ENCODE measurements around the gene SATB2. TPM values are rescaled to one million over a fixed set of nuclear protein-coding genes. Genes with fewer than 3 reads are reported as not detected.

SATB2 gene
- total and polyA plus RNA-seq, 2 experiments from 2014 or later: 3.0 to 9.9 TPM

- no peak overlapping the region for H3K4me3 ChIP-seq
- H3K4me1 ChIP-seq (ENCODE audit: insufficient read depth): peaks cover 33% of the 10 kb centered on the region
- no peak overlapping the region for H3K27ac ChIP-seq
- no peak overlapping the region for H2AFZ ChIP-seq
- H4K20me1 ChIP-seq (ENCODE audit: insufficient read depth): peaks cover 7% of the 10 kb centered on the region
- peaks cover 3% of the 10 kb centered on the region; the same call in 1 of the 2 replicates for H3F3A ChIP-seq (ENCODE audit: insufficient read depth)
- H3K9me2 ChIP-seq (ENCODE audit: insufficient read depth): no peaks in the 10 kb centered on the region
- H3K27me3 ChIP-seq (replicated peaks; ENCODE audit: insufficient read depth): no peaks in the 10 kb centered on the region
- in situ Hi-C loops (cut with MboI): no loop called here
- H3K36me3 ChIP-seq (ENCODE audit: low read depth): 0 out of 2 replicates have a peak, but pooled peaks cover 6% of the 10 kb centered on the region
- H3K79me2 ChIP-seq (ENCODE audit: insufficient read depth): peaks cover 95% of the 10 kb centered on the region
- TF ChIP-seq EZH2phosphoT487 (IDR thresholded peaks at IDR 0.05; ENCODE audit: insufficient read depth, low read depth) (no peak), EZH2 (IDR thresholded peaks at IDR 0.05; ENCODE audit: insufficient read depth, poor library complexity, severe bottlenecking) (no peak)
- DNase-seq: no peak
- H3K4me2 ChIP-seq (ENCODE audit: unreplicated experiment): no peak overlapping the region
- H3K9ac ChIP-seq: no peak overlapping the region
- no peaks in the 10 kb centered on the region for H3K9me3 ChIP-seq (ENCODE audit: low read depth)
- 95 to 98% methylated on average over 3 of the region's 3 CpGs for WGBS, 2 experiments (ENCODE audit: low coverage in 1 of 2, low lambda C conversion rate in 2 of 2, missing lambda C conversion rate in 2 of 2)
These were observed 7.8 kb downstream of the SATB2 start for GRCh38 chr2:199449956-199450355.

DNA sequence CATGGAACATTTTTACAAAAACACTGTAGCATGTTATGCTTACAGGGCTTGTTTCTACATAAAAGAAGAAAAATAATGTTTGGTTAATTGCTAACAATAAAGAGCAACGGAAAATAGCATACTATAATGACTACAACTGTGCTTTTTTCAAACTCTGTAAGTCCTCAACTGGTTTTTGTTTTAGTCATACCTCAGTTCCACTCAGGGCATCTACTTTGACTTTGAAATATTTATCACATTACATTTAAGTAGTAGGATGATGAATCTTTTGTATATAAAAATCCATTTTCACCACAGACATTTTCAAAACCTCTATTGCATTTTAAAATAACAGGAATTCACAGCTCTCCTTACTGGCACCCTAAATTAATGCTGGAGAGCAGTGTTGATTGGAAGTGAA lies 8.3 kb downstream of the SATB2 start:
- no peak overlapping the region for H3K4me3 ChIP-seq
- H3K27me3 ChIP-seq (replicated peaks; ENCODE audit: insufficient read depth): no peaks in the 10 kb centered on the region
- no peaks in the 10 kb centered on the region for H3K9me2 ChIP-seq (ENCODE audit: insufficient read depth)
- peaks cover 28% of the 10 kb centered on the region for H3K4me1 ChIP-seq (ENCODE audit: insufficient read depth)
- H2AFZ ChIP-seq: no peak overlapping the region
- peaks cover 3% of the 10 kb centered on the region; the same call in 1 of the 2 replicates for H3F3A ChIP-seq (ENCODE audit: insufficient read depth)
- WGBS, 2 experiments (ENCODE audit: low coverage in 1 of 2, low lambda C conversion rate in 2 of 2, missing lambda C conversion rate in 2 of 2): 85 to 100% methylated on average over 1 of the region's 1 CpG
- H3K4me2 ChIP-seq (ENCODE audit: unreplicated experiment): no peak overlapping the region
- H3K79me2 ChIP-seq (ENCODE audit: insufficient read depth): peaks cover 95% of the 10 kb centered on the region
- H3K36me3 ChIP-seq (ENCODE audit: low read depth): 0 out of 2 replicates have a peak, but pooled peaks cover 6% of the 10 kb centered on the region
- no peaks in the 10 kb centered on the region for H3K9me3 ChIP-seq (ENCODE audit: low read depth)
- DNase-seq: no peak
- H4K20me1 ChIP-seq (ENCODE audit: insufficient read depth): peaks cover 7% of the 10 kb centered on the region
- H3K27ac ChIP-seq: no peak overlapping the region
- H3K9ac ChIP-seq: no peak overlapping the region
- no peak for TF ChIP-seq EZH2phosphoT487 (IDR thresholded peaks at IDR 0.05; ENCODE audit: insufficient read depth, low read depth)
- no peak for TF ChIP-seq EZH2 (IDR thresholded peaks at IDR 0.05; ENCODE audit: insufficient read depth, poor library complexity, severe bottlenecking)
- in situ Hi-C loops (cut with MboI): no loop called here

DNA sequence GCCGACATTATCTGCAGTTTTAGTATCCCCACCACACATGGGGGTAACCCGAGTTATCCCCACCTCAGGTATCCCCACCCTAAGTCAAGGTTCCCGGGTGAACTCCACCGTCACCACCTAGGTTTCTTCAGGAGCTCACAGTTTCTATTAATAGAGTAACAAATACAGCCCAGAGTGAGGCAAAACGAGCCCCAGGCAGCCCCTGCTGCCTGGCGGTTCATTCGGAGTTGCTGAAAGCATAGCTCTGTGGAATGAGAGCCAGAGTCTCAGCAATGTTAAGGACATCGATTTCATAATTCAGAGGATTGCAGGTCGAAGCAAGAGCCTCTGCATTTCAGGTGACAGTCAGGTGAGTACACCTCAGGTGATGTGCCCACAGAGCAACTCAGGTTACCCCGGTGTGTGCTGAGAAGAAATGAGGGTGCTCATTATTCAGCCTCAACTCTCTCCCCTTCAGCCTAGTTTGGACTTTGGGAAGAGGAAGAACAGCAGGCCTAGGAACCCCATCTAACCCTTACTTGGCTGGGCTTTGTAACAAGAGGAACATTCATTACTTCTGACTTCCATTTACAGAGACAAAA lies 10.7 kb downstream of the SATB2 start:
- Histone ChIP-seq H3K79me2 (ENCODE audit: insufficient read depth) (peaks cover 91% of the 10 kb centered on the region), H3K4me1 (ENCODE audit: insufficient read depth) (peaks cover 24% of the 10 kb centered on the region), H3K27me3 (replicated peaks; ENCODE audit: insufficient read depth) (no peaks in the 10 kb centered on the region), H3F3A (ENCODE audit: insufficient read depth) (peaks cover 7% of the 10 kb centered on the region), H3K9me2 (ENCODE audit: insufficient read depth) (no peaks in the 10 kb centered on the region), H4K20me1 (ENCODE audit: insufficient read depth) (peaks cover 1% of the 10 kb centered on the region; the same call in 1 of the 2 replicates), H2AFZ (no peak overlapping the region), H3K36me3 (ENCODE audit: low read depth) (no peaks in the 10 kb centered on the region), H3K4me2 (ENCODE audit: unreplicated experiment) (no peak overlapping the region), H3K9me3 (ENCODE audit: low read depth) (no peaks in the 10 kb centered on the region), H3K4me3 (no peak overlapping the region), H3K9ac (no peak overlapping the region), H3K27ac (no peak overlapping the region)
- no peak for TF ChIP-seq EZH2phosphoT487 (IDR thresholded peaks at IDR 0.05; ENCODE audit: insufficient read depth, low read depth)
- no peak for TF ChIP-seq EZH2 (IDR thresholded peaks at IDR 0.05; ENCODE audit: insufficient read depth, poor library complexity, severe bottlenecking)
- 89 to 93% methylated on average over 10 of the region's 10 CpGs for WGBS, 2 experiments (ENCODE audit: low coverage in 1 of 2, low lambda C conversion rate in 2 of 2, missing lambda C conversion rate in 2 of 2)
- DNase-seq: no peak
- in situ Hi-C loops (cut with MboI): no loop called here

GRCh38 chr2:199444749-199445148 lies 13.0 kb downstream of the SATB2 start:
- Histone ChIP-seq H2AFZ (no peak overlapping the region), H3K27ac (no peak overlapping the region), H3K9me3 (ENCODE audit: low read depth) (no peaks in the 10 kb centered on the region), H3K79me2 (ENCODE audit: insufficient read depth) (peaks cover 89% of the 10 kb centered on the region), H3K27me3 (replicated peaks; ENCODE audit: insufficient read depth) (no peaks in the 10 kb centered on the region), H3K4me1 (ENCODE audit: insufficient read depth) (peaks cover 24% of the 10 kb centered on the region), H3K9me2 (ENCODE audit: insufficient read depth) (no peaks in the 10 kb centered on the region), H3F3A (ENCODE audit: insufficient read depth) (peaks cover 7% of the 10 kb centered on the region), H4K20me1 (ENCODE audit: insufficient read depth) (no peaks in the 10 kb centered on the region), H3K9ac (no peak overlapping the region), H3K4me2 (ENCODE audit: unreplicated experiment) (no peak overlapping the region), H3K36me3 (ENCODE audit: low read depth) (no peaks in the 10 kb centered on the region), H3K4me3 (no peak overlapping the region)
- no peak for DNase-seq
- TF ChIP-seq EZH2phosphoT487 (IDR thresholded peaks at IDR 0.05; ENCODE audit: insufficient read depth, low read depth) (no peak), EZH2 (IDR thresholded peaks at IDR 0.05; ENCODE audit: insufficient read depth, poor library complexity, severe bottlenecking) (no peak)
- in situ Hi-C loops (cut with MboI): no loop called here
- WGBS, 2 experiments (ENCODE audit: low coverage in 1 of 2, low lambda C conversion rate in 2 of 2, missing lambda C conversion rate in 2 of 2): 95 to 98% methylated on average over 4 of the region's 4 CpGs

Measured in GM23248 (cell line).